ENCODE data around the gene LPIN2. TPM values are rescaled to one million over a fixed set of nuclear protein-coding genes. Genes with fewer than 3 reads are reported as not detected.
"Not testable (repeated sequence)": the region's sequence is repeated elsewhere in the genome, so short reads cannot be mapped to it uniquely, and the experiment has no call there.

LPIN2 gene
- total and polyA plus RNA-seq, 3 donors from 2014 or later: 56.0 to 141 (median 109) TPM

DNA sequence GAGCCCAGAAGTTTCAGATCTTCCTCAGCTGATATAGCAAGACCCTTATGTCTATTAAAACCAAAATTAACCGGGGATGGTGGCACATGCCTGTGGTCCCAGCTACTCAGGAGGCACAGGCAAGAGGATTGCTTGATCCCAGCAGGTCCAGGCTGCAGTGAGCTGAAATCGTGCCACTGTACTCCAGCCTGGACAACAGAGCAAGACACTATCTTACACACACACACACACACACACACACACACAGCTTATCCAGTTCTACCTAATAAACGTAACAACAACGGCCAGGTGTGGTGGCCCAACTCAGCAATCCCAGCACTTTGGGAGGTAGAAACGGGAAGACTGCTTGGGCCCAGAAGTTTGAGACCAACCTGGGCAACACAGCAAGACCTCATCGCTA, 7.5 kb downstream of the LPIN2 start:
- WGBS, 2 donors: 92 to 95% methylated on average over 6 of the region's 6 CpGs

DNA sequence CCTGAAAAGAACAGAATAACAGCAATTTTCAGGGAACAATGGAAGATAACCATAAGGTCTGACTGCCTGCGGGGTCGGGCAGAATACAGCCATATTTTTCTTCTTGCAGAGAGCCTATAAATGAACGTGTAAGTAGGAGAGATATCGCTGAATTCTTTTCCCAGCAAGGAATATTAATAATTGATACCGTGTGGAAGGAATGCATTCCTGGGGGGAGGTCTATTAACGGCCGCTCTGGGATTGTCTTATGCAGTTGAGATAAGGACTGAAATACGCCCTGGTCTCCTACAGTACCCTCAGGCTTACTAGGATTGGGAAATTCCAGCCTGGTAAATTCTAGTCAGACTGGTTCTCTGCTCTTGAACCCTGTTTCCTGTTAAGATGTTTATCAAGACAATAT, 9.2 kb downstream of the LPIN2 start:
- peaks cover 10% of the 10 kb centered on the region for H3K4me1 ChIP-seq
- peak overlapping the region; percentile 19 to 20 for H3K27ac ChIP-seq
- DNase-seq; H3K36me3 ChIP-seq (ENCODE audit: low read depth, missing control alignments); intact Hi-C loops (cut with DNase I; ENCODE audit: low total_unique reads); H3K27me3 ChIP-seq; H3K9me3 ChIP-seq; H3K4me3 ChIP-seq: not testable (repeated sequence)
- WGBS, 2 donors: 74 to 88% methylated on average over 8 of the region's 8 CpGs

More for the DNA sequence above, 7.5 kb downstream of the LPIN2 start:
- intact Hi-C loops (cut with DNase I; ENCODE audit: low total_unique reads): no loop called here
- H3K4me1 ChIP-seq: peaks cover 6% of the 10 kb centered on the region
- no peak for DNase-seq
- no peak for TF ChIP-seq POLR2A (IDR thresholded peaks at IDR 0.05)
- H3K27me3 ChIP-seq: no peaks in the 10 kb centered on the region
- H3K9me3 ChIP-seq: no peaks in the 10 kb centered on the region
- no peaks in the 10 kb centered on the region for H3K36me3 ChIP-seq (ENCODE audit: low read depth, missing control alignments)
- H3K27ac ChIP-seq: no peak overlapping the region
- H3K4me3 ChIP-seq: no peak overlapping the region

DNA sequence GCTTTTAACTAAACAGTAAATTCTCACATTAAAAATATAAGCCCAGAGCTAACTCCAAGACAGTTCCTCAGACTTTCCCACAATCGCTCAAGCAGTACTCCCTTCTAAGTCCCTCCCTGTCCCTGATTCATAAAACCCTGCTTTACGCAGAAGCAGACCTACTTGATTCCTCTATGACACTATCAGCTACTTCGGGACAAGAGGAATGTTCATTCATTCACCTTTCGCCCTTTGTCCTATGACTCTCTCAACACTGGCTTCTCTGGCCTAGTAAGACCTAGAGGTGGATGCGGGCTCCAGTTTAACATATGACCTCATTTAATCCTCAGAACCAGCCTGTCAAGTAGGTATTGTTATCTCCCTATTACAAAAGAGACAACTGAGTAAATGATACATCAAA, 10.2 kb downstream of the LPIN2 start:
- 43 to 51% methylated on average over 5 of the region's 5 CpGs for WGBS, 2 donors
- no peaks in the 10 kb centered on the region for H3K9me3 ChIP-seq
- H3K4me1 ChIP-seq: peaks cover 21% of the 10 kb centered on the region
- no peak for DNase-seq
- H3K36me3 ChIP-seq (ENCODE audit: low read depth, missing control alignments): no peaks in the 10 kb centered on the region
- H3K27ac ChIP-seq: peak overlapping the region in 1 of 2 donors; percentile 43
- intact Hi-C loops (cut with DNase I; ENCODE audit: low total_unique reads): no loop called here
- TF ChIP-seq, protein P1, sequence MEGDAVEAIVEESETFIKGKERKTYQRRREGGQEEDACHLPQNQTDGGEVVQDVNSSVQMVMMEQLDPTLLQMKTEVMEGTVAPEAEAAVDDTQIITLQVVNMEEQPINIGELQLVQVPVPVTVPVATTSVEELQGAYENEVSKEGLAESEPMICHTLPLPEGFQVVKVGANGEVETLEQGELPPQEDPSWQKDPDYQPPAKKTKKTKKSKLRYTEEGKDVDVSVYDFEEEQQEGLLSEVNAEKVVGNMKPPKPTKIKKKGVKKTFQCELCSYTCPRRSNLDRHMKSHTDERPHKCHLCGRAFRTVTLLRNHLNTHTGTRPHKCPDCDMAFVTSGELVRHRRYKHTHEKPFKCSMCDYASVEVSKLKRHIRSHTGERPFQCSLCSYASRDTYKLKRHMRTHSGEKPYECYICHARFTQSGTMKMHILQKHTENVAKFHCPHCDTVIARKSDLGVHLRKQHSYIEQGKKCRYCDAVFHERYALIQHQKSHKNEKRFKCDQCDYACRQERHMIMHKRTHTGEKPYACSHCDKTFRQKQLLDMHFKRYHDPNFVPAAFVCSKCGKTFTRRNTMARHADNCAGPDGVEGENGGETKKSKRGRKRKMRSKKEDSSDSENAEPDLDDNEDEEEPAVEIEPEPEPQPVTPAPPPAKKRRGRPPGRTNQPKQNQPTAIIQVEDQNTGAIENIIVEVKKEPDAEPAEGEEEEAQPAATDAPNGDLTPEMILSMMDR (IDR thresholded peaks at IDR 0.05): no peak
- no peak for TF ChIP-seq POLR2A (IDR thresholded peaks at IDR 0.05)
- no peaks in the 10 kb centered on the region for H3K27me3 ChIP-seq
- no peak overlapping the region for H3K4me3 ChIP-seq

DNA sequence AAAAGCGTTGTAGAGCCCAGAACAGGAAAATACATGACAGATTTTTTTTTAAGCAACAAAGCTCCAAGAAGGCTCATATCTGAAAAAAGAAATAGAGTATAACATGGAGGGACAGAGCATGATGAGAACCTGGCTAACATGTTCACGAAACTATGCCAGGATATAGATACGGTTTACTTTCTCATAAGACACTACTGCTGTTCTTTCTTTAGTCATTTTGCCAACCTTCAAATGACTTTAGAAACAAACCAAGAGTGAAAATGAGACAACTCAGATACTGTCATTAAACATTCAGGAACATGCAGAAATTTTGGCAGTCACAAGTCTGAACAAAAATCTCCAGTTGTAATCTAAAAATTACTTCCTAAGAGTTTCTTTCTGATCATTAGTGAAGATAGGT, 14.3 kb downstream of the LPIN2 start:
- no peak for DNase-seq
- H3K4me1 ChIP-seq: peaks cover 25% of the 10 kb centered on the region
- TF ChIP-seq POLR2A (IDR thresholded peaks at IDR 0.05): no peak
- TF ChIP-seq, protein P1 (IDR thresholded peaks at IDR 0.05): no peak
- H3K9me3 ChIP-seq: no peaks in the 10 kb centered on the region
- H3K27me3 ChIP-seq: no peaks in the 10 kb centered on the region
- H3K27ac ChIP-seq: peak overlapping the region; percentile 48 to 79
- intact Hi-C loops (cut with DNase I; ENCODE audit: low total_unique reads): no loop called here
- WGBS, 2 donors: 36 to 43% methylated on average over 3 of the region's 3 CpGs
- H3K36me3 ChIP-seq (ENCODE audit: low read depth, missing control alignments): no peaks in the 10 kb centered on the region
- H3K4me3 ChIP-seq: no peak overlapping the region

DNA sequence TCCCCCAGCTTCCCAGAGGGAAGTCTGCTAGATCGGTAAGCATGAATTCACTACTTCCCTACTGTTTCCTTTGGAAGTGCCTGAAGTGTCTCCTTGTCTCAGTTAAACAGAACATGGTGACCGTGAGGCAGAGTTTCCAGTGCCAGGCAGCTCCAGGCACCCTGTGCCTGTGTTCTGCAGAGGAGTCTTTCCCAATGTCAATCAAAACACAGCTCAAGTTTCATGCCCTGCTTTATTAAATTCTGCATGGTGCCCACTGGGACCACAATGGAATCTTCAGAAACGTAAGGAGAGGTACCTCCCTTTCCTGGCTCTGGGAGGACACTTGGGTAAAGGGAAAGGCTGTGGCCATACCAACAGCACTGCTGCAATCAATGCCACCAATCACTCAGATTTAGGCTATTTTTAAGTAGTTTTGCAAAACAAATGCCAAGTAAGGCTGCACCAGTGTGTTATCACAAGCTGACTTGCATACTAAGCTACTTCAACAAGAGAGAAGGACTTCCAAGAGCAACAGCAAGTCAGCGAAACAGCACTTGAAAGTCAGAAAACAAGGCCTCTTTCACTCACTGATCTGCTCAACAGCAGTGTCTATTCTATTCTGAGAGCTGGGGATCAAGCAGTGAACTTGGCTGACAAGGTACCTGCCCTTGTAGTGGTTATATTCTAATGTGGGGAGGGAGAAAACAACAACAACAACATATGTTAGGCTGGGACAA, 14.9 kb downstream of the LPIN2 start:
- H3K27me3 ChIP-seq: no peaks in the 10 kb centered on the region
- H3K27ac ChIP-seq: peak overlapping the region; percentile 48 to 79
- TF ChIP-seq POLR2A (IDR thresholded peaks at IDR 0.05): no peak
- TF ChIP-seq, protein P1 (IDR thresholded peaks at IDR 0.05): no peak
- no peaks in the 10 kb centered on the region for H3K36me3 ChIP-seq (ENCODE audit: low read depth, missing control alignments)
- H3K9me3 ChIP-seq: no peaks in the 10 kb centered on the region
- H3K4me1 ChIP-seq: peaks cover 25% of the 10 kb centered on the region
- intact Hi-C loops (cut with DNase I; ENCODE audit: low total_unique reads): no loop called here
- no peak for DNase-seq
- H3K4me3 ChIP-seq: no peak overlapping the region
- 45 to 60% methylated on average over 4 of the region's 4 CpGs for WGBS, 2 donors

DNA sequence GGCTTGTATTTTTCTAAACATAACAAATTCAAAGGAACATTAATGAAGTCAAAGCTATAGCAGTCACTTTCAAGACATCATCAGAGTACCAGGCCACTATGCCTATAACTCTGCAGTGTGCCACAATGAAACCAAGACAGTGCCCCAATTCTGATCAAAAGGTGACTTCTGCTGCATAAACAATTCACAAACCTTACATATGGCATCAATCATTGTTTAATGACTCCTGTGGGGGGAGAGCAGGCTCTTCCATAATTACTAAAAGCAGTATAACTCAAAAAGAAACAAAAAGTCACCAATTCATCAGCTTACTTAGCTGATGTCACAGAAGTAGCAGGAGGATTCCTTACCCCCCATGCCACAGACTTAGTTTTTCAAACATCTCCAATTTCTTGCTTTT, 15.5 kb downstream of the LPIN2 start:
- intact Hi-C loops (cut with DNase I; ENCODE audit: low total_unique reads): no loop called here
- no peak for DNase-seq
- Histone ChIP-seq H3K27ac (peak overlapping the region; percentile 35 to 79), H3K9me3 (no peaks in the 10 kb centered on the region), H3K4me1 (peaks cover 20% of the 10 kb centered on the region), H3K4me3 (no peak overlapping the region), H3K27me3 (no peaks in the 10 kb centered on the region), H3K36me3 (ENCODE audit: low read depth, missing control alignments) (no peaks in the 10 kb centered on the region)
- no peak for TF ChIP-seq POLR2A (IDR thresholded peaks at IDR 0.05)
- TF ChIP-seq, protein P1 (IDR thresholded peaks at IDR 0.05): no peak

All from testis (tissue), 3 donors.